Limb (tissue), 2 donors: ENCODE measurements around the gene GH2.
A peak's percentile ranks its signal among the peaks of the same experiment; 100 is the strongest.
"Not testable (repeated sequence)": the region's sequence is repeated elsewhere in the genome, so short reads cannot be mapped to it uniquely, and the experiment has no call there.

Source experiments
- DNase-seq, 2 donors: peaks; one replicate each; pipeline ENCODE4 v3.0.0-alpha.2; 2016; ENCODE audit errors: extremely low spot score in 2 of 2

The GH2 gene

DNA sequence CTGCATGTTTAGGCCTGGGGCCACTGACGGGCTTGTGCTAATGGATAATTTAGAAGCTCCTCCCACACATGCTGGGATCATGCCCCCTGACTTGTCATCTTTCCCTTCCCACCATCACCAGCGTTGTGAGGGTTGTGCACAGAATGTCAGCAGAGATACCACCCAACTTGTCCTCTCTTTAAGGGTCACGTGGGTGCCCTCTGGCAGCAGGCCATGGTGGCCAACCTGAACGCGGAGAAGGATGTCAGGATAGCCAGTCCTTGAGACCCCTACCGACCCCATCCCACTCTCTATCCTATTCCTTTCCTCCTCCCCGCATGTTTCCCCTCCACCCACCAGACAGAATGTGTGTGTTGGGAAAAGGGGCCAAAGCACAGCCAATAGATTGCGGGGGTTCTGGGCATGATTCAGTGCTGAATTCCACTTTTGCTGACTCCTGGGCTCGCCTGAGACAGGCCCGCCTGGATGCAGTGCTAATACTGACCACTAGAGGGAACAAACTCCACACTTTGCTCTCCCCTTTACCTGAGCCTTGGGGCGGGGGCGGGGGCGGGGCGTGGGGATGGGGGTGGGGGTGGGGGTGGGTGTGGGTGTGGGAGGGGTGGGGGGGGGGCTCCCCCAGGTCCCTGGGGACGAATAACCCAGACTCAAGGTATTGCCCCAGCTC lies at the start of gene GH2:
Gene GH2 (minus strand): TSS at position 10 of the 667 bp plus-strand sequence. CDS start 143 bp downstream, outside the sequence.
- DNase-seq, result peak; percentile 6 to 59

GRCh38 chr17:63930951-63931575 lies 49.3 kb upstream of the GH2 start:
- no peak for DNase-seq

DNA sequence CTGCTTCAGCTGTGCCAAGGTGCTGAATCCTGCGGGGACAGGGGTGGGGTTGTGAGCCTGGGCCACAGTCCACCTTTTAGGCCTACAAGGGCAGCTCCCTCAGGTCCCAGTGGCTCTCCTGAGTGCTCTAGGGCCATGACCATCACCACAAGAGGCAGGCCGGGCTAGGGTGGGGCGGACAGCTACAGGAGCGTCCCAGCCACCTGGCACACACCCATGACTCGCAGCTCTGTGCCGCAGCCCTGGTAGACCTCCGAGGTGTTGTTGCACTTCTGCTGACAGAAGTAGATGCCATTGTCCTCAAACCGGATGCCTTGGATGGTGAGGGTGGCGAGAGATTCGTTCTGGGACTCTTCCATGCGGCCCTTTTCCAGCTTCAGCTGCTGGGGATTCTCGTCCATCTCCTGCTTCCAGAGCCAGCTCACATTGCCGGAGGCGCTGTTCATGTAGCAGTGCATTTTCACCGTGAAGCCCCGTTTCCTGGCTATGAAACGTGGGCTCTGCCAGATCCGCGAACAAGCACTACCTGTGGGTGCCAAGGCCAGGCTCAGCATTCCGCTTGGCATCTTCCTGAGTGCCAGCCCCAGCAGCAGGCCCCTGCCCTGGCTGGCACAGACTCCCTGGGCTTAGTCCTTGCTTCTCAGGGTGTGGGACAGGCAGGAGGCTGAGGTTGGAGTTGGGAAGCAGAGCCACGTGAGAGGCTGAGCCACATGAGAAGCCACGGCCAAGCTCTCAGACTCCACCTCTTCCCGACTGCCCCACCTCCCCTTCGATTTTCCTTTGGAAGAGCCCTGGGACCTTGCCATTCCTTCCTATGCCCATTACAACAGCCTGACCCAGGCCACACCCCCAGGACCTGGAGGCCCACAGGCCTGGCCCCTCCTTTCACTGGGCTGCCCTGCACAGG lies 48.4 kb upstream of the GH2 start:
- no peak for DNase-seq

- DNase-seq, result no peak
Measured at GRCh38 chr17:63928966-63929695, 47.4 kb upstream of the GH2 start.

DNA sequence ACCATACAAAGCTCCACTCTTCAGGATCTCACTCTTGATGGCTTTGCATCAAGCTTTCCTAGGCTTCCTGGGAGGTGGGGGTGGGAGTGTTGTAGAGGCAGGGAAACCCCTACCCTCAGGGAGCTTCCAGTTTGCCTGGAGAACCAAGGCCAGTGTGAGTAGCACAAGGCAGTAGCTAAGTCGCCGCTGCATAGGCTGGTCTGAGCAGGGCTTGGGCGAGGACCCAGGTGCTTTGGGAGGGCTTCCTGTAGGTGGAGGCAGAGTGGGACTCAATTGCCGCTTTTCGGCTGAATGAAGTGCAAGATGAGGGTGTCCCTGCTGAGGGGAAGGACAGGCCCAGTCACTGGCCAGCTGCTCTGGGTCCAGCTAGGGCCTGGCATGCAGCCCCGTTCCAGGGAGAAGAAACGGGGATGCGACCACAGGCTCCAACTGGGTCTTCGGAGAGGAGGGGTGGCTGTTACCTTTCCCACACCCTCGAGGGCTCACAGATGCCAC lies 46.5 kb upstream of the GH2 start:
- no peak for DNase-seq

GRCh38 chr17:63927464-63928171 lies 45.9 kb upstream of the GH2 start:
- DNase-seq, result no peak

GRCh38 chr17:63926164-63926563 lies 44.4 kb upstream of the GH2 start:
- DNase-seq, result no peak

GRCh38 chr17:63925615-63926014 lies 43.9 kb upstream of the GH2 start:
- no peak for DNase-seq

- DNase-seq, result not testable (repeated sequence)
Measured at GRCh38 chr17:63922402-63922801, 40.7 kb upstream of the GH2 start.

- not testable (repeated sequence) for DNase-seq
Measured at GRCh38 chr17:63920779-63921178, 39.0 kb upstream of the GH2 start.

- not testable (repeated sequence) for DNase-seq
Measured at GRCh38 chr17:63920050-63920449, 38.3 kb upstream of the GH2 start.

DNA sequence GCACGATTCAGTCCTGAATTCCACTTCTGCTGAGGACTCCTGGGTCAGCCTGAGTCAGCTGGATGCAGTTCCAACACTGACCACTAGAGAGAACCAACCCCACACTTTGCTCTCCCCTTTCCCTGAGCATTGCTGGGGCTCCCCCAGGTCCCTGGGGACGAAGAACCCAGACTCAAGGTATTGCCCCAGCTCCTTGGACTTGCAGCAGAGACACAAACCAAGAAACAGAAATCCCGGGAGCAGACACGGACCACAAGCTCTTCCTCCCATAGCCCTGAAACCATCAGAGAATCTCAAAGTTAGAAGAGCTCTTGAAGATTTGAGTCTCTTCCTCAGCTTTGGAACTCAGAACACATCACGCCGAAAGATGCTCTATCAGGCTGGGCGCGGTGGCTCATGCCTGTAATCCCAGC lies 37.6 kb upstream of the GH2 start:
- peak; percentile 34 to 64 for DNase-seq

DNA sequence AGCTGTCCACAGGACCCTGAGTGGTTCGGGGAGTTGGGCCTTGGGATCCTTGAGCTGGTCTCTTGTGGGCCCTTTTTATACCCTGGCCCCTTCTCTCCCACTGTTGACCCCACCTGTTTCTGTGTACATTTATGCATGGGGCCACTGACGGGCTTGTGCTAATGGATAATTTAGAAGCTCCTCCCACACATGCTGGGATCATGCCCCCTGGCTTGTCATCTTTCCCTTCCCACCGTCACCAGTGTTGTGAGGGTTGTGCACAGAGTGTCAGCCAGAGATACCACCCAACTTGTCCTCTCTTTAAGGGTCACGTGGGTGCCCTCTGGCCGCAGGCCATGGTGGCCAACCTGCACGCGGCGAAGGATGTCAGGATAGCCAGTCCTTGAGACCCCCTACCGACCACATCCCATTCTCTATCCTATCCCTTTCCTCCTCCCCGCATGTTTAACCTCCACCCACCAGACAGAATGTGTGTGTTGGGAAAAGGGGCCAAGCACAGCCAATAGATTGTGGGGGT lies 37.1 kb upstream of the GH2 start, which contains the start of gene GH1:
Gene GH1 (minus strand): TSS at position 51 of the 517 bp plus-strand sequence. CDS start 63 bp downstream, outside the sequence.
- not testable (repeated sequence) for DNase-seq

DNA sequence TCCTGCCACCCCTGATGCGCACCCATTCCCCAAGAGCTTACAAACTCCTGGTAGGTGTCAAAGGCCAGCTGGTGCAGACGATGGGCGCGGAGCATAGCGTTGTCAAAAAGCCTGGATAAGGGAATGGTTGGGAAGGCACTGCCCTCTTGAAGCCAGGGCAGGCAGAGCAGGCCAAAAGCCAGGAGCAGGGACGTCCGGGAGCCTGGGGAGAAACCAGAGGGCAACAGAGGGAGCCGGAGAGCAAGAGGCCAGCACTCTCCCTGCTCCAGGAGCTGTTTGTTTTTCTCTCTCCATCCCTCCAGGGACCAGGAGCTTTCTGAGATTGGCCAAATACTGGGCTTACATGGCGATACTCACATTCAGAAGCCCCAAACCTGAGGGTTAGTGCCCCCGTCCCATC lies 36.6 kb upstream of the GH2 start:
- DNase-seq, result no peak

GRCh38 chr17:63917646-63918045 lies 35.9 kb upstream of the GH2 start:
- no peak for DNase-seq

- not testable (repeated sequence) for DNase-seq
Measured at GRCh38 chr17:63917206-63917605, 35.5 kb upstream of the GH2 start.

- DNase-seq, result no peak
Measured at GRCh38 chr17:63916566-63917185, 34.9 kb upstream of the GH2 start.

DNA sequence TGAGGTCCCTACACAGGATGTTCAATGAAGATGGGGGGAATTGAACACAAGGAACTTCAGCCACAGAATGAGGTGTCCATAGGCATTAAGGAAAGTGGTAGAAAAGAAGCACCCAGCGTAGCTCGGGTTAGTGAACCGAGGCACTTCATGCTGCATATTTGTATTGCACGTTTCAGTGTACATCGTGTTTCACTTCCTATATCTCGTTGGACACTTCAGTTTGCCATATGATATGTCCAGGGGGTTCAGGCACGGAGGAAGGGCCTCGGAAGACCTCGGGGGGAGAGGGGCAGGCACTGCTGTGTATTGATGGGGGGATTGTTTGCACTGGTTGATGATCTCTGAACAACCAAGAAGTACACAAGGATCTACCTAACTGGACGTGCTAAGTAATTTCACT lies 34.0 kb upstream of the GH2 start:
- DNase-seq, result not testable (repeated sequence)

- no peak for DNase-seq
Measured at GRCh38 chr17:63914471-63914870, 32.7 kb upstream of the GH2 start.

- peak in 1 of 2 donors; percentile 78 for DNase-seq
Measured at GRCh38 chr17:63911657-63912100, 29.9 kb upstream of the GH2 start.
